Hematopoietic multipotent progenitor cell treated with erythropoietin and hydrocortisone succinate and interleukin-3 and kit ligand, for 6 days (in vitro differentiated cells): Measurements from ENCODE around the gene VAV3.

Experiments used
- DNase-seq: peaks from one replicate; pipeline ENCODE4 v3.0.0-alpha.2; 2015

Gene VAV3

DNA sequence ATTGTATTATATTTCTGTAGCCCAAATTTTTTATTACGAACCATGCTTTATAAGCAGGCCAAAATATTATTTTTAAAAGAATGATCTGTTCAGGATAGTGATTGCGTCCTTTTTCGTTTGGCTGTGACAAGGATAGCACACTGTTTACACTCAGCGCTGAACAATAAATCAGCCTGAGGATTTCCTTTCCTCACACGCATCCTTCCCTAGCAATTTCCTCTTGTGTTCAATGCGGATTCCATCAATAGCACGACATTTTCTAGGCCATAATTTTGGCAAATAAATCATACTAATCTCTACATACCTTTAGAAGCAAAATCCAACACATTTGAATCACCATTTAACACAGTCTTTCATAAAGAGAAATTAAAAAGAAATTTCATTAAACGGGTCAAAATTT, 1.6 kb upstream of the VAV3 start:
- DNase-seq, result no peak

DNA sequence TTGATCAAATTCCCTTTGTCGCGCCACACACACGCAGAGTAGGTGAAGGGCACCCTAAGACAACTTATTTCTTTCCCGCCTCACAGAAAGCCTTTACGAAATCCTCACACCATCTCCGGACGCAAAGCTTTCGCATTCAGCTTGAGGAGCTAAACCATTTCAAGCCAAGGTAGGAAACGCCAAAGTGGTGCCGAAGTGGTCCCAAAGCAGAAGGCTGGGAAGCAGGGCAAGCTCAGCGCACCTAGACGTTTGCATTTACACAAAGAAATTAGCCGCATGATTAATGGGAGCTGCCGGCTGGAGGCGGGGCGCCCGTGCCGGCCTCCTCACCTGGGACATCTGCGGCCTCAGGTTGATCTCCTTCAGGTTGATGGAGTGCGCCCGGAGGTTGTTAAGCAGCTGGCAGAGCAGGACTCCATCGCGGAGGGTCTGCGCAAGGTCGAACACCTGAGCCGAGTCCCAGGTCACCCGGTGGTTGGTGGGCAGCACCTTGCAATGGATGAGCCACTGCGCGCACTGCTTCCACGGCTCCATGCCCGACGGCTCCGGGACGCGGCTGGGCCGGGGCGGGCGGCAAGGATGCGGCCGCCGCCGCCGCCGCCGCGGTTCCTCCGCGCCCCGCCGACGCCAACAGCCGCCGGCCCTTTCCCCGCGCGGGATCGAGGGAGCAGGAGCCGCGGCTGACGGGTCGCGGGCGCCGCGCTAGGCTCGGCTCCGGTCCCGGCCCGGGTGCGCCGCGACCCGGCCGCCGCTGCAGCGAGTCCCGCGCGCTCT, 457 bp downstream of the VAV3 start:
- peak; percentile 70 for DNase-seq

DNA sequence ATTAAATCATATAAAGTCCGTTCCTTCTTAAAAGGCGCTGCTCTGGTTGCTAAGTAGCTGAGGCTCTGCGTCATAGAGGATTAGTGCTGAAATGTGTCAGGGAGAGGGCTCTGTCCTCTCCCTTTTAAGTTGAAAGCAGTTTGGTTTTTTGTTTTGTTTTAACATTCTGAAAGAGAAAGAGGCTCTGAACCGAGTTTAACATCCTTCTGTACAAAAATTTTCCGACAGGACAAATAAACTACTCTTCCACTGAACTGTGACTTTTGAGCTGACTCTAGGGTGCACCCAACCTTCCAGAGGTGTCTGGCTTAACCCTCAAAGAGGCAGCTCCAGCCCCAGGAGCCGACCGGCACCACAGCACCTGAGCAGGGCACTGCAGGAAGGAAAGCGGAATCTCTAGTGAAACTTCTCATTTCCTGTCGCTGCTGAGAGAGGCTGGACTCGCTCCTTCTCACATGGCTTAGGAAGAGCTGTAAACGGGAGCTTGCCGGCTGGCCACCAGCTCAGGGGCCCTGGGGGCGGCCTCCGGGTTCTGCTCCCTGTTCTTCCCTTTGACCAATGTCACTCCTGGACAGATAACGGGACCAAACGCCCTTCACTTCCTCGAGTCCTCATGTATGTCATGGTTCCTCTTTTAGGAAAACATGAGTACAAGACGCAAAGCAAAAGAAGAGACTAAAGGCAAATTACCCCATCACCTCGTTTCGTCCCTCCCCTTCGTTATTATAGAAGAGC, 1.2 kb downstream of the VAV3 start:
- peak; percentile 69 for DNase-seq

DNA sequence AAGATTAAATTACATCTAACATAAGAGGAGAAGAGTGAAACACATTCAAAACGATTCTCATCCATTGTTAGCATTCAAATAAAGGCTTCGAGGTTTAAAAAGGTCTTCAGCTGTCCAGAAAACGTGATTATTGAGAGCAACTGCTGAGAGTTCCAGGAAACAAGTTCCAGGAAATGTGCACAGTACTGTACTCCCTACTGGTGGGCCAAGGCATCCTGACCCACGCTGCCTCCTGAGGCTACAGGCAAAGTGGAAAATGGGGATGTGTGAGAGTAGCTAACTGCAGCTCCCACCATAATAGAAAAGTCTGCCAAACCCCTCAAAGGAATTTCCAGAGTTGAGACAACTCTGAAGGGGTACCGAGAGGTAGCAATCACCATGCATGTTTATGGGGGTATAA, 2.0 kb downstream of the VAV3 start:
- DNase-seq, result peak; percentile 63

DNA sequence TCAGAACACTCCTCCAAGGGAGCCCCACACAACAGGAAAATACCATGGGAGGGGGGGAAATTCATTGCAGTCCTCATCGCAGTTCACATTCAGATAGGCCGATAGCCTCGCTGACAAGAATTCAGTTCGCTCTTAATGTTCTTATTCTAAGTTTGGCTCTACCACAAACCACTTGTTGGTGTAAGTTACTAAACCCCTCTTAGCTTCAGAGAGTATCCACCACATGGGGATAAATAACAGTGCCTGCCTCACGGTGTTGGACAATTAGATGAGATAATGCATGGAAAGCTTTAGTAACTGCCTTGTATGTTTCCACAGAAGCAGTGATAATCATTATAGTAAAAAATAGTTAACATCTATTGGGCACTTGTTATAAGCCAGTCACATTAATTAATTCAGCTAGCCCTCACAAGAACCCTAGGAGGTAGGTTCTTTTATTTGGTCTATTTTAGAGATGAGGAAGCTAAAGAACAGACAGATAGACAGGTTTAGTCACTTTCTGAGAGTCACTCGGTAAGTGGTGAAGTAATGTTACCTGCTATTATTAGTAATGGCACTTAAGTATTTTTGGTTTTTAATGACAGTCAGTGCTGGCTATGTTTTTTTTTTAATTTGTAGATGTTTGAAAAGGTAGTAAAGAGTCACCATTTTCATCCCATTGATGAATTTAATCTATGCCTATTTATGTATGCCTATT, 10.1 kb downstream of the VAV3 start:
- DNase-seq, result no peak

DNA sequence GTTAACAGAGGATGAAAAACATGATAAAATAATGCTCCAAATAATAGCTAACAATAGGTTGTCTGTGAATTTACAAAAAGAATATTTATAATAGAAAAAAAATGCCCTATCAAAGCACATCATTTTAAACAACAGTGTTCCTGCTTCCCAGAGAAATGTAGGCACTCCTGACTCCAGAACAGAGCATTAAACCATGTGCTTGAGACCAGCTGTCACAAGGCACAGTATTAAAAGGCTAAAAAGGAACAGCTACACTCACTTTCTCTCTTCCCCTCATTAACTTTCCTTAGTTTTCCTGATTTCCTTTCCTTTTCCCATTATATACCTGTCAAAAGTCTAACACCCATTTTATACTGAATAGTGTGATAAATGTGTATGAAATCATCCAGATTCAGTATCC, 10.9 kb downstream of the VAV3 start:
- DNase-seq, result no peak

DNA sequence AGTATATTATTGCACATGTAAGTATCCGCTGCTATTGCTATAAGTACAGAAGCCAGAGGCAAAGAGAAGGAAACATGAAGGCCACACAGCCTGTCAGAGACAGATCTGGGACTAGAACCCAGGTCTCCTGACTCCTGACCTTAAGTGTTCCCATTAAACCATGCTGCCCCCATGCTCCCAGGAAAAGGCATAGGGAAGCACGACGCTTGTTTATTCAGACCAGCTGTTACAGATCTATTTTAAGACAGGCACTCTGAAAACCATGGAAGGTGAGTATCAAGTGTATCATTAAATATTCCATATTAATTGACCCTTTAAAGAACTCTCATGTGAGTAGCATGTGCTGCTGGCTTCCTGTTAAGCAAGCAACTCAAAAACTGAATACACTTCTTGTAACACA, 11.4 kb downstream of the VAV3 start:
- DNase-seq, result no peak

DNA sequence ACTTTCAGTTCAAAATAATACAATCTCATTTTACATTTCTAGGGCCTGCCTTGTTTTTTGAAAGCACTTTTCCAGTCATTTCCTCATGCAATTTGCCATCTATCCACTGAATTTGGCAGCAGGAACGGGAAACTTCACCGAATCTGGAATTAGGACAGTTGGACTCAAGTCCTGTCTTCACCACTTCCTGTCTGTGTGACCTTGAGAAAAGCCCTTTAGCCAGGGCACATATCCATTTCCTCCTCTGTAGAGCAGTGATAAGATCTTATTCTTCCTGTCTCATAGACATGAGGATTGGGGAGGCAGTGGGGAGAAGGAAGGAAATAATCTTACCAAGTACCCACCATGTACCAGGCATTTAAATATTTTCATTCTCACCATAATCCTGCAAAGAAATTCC, 12.0 kb downstream of the VAV3 start:
- no peak for DNase-seq

DNA sequence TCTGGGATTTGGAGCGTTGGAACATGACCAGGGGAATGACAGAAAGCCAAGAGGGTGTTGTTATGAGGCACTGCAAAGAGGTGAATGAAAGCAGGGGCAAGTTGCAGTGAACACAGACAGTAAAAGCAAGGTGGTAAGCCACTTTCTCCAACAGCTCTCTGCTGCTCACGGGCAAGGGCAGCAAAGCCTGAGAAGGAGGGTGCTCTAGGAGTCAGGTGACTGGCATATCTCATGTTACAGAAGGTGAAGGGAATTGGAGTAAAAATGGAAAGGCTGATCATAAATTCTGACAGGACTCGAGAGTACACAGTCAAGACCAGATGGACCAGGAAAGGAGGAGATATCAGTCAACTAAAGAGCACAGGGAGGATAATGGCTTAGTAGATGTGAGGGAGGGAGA, 14.5 kb downstream of the VAV3 start:
- peak; percentile 83 for DNase-seq

DNA sequence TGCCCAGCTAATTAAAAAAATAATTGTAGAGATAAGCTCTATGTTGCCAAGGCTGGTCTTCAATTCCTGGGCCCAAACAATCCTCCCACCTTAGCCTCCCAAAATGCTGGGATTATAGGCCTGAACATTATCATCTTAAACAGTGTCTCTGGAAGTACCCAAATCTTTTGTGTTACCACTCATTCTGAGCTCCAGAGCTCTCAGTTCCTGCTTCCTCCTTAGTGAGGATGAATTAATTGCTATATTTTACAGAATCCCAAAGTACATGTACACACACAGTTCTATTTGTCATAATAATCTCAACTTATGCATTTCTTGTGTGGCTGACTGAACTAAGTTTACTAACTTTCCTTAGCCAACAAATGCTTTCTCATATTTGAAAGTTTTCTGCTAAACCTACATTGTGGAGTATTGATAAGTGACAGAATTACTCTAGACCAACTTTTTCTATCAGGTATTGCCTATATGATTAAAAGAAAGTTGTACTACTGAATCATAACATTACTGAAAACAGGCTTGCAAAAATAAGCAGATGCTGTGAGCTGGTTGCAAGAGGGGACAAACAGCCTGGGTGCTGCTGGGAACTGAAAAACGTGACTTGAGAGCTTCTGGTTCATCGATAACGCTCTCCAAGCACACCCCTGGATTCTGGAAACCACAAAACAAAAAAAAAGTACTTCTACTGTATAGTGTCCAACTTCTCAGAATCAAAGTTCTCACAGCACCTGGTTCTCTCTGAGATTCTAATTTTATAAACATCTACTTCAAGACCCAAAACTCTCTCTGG, 15.3 kb downstream of the VAV3 start:
- peak; percentile 71 for DNase-seq

DNA sequence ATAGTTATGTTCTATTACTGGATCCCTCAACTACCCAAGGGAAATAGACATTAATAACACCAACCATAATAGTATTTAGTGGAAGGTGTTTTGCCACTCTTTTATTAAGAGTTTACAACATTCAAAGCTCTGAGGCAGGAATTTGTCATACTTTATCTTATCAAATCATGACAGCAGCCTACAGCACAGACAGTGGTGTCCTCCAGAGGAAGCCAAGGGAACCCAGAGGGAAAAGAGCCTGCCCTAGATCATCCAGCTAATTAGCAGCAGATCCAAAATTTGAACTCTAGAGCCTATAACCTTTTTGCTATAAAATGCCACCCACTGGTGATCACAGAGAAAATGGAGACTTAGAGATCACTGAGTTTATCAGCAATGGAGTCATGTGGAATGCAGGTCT, 18.2 kb downstream of the VAV3 start:
- DNase-seq, result peak; percentile 76

DNA sequence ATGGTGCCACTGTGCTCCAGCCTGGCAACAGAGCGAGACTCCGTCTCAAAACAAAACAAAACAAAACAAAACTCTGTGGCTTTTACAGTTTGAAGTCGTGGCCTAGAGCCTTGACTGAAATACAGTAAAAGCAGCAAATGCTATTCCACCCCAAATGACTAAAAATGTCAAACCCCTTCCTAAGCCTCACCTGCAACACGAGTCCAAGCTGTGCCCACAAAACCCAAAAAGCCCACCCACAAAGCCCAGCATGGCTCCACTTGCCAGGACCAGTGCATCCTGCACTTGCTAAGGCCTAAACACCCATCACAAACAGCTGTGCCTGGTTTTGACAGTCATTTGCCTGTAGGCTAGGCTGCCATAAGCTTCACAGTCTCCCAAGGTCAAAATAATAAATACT, 21.3 kb downstream of the VAV3 start:
- no peak for DNase-seq

DNA sequence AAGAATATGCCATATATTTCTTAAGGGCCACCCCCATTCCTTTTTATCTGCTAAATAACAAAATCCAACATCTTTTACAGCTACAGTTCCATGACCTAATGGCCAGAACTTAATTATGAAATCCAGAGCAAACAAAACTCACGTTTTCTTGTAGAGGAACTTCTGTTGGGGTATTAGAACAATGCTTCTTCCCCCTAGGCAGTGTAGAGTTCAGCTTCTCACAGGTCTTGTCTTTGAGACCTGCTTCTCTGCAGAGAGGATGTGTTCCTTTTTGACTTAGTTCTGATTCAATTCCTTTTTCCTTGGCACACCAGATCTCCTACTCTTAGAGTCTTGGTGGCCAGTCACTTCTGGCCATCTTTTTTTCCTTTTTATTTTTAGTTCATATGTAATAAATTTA, 22.2 kb downstream of the VAV3 start:
- peak; percentile 26 for DNase-seq

DNA sequence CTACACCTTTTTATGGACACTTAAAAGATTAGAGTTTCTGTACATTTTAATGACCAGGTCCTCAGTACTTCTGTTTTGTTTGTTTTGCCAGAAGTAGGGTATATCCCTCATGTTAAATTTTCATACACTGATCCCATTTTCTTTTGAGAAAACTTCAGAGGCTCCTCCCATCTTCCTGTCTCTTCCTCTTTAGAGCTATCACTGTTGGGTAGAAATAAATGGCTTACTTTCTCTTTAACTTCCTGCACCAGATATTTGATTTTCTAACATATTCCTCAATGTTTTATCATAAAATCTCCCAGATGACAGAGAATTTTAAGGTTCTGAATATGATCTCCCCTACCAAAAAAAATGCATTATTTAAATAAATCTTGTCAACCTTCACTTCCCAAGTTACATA, 23.4 kb downstream of the VAV3 start:
- peak; percentile 36 for DNase-seq

DNA sequence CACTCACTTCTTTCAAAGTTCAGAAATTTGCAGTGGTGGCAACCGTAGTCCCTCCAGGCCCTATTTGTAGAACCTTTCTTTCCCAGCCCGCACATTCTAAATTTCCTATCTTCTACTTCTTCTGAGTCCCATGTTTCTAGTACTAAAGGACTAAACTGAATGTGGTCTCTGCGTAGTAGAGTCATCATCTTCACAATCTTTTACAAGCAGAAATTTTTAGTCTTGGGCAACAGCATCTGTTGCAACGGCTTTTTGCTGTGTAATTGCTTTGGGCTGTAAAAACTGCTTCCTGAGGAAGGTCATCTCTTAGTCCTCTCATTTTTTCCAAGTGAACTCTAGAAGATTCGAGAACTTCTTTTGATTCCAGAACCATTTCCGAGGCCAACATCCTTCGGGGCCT, 23.9 kb downstream of the VAV3 start:
- peak; percentile 82 for DNase-seq

DNA sequence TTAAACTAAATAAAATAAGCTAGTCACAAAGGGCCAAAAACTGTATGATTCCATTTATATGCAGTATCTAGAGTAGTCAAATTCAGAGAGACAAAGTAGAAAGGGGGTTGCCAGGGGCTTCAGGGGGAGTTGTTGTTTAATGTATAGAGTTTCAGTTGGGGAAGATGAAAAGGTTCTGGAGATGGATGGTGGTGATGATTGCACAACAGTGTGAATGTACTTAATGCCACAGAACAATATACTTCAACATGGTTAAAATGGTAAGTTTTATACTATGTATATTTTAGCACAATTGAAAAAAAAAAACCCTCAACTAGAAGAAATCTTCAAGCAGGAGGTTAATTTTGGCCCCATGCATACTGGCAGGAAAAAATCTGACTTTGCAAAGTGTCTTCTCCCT, 24.3 kb downstream of the VAV3 start:
- no peak for DNase-seq

DNA sequence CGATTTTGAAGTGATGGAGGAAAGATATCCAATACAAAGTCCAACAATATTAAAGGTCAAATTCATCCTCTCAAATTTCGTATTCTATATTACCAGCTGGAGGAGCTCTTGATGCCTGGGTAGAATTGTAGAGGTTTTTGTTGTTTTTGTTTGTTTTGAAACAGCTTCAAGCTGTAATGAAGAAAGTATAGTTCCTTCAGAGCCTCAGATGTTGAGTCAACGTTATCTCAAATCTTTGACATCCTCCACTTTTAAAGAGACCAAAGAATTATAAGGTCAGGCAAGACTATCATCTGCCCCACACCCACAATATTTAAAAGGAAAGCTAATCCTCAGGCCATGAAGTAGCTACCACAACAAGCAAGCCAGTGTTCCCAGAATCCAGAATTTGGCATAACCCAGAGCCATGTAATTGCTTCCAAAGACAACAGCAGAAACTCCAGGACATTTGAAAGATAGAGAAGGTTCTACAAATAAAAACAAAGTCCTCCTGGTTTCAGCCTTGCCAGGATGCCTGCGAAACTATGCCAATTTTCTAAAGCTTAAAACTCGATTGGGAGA, 24.9 kb downstream of the VAV3 start:
- peak; percentile 37 for DNase-seq

DNA sequence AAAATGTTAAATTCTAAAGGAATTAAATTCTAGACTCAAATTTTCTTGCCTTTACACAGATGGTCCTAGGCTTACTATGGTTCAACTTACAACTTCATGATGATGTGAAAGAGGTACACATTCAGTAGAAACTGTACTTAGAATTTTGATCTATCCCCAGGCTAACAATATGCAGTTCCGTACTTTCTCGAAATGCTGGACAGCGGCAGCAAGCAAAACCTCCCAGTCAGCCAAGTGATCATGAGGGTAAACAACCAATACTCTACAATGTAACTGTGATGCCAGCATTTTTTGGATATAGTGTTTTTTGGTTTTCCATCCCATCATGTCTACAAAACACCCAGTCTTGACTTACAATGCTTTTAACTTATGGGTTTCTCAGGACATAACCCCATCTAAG, 25.7 kb downstream of the VAV3 start:
- no peak for DNase-seq

DNA sequence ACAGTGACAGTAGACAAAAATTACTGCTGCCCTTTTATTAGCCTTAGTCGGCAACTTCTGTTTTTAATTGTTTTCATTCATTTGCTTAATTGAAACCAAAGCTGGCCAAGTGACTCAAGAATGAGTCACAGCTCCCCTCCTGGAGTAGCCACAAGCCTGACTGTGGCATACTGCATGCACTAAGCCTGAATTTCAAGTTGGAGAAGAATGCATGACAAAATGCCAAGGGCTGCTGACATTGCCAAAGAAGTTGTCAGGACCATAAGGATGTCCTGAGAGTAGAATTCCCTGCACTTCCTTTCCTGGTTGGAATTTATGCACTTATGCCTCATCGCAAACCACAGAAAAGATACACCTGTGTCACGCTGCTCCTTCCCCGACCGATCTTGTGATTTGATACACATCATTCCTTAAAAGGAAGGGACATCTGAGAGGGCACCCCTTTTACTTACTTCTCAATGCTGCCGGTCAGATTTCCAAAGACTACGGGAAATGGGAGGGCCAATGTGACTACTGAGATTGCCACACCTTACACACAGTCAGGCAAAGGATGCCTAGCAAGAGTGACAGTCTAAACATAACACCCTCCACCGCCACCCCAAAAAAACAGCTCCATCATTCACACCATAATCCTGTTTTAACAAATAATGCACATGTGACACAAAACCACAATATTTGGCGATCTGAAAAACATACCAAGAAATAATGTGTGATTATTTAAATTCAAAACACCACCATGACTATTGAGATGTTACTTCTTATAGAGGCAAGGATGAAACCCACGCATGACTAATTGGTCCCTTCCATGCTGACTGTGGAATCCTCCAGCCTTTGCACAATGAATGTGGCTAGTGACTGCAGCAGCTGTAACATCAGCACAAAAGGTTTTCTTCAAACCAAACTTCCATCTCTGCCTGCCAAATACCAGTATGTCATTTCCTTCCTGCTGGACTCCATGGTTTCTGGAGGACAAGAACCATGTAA, 28.2 kb downstream of the VAV3 start:
- DNase-seq, result peak; percentile 75

DNA sequence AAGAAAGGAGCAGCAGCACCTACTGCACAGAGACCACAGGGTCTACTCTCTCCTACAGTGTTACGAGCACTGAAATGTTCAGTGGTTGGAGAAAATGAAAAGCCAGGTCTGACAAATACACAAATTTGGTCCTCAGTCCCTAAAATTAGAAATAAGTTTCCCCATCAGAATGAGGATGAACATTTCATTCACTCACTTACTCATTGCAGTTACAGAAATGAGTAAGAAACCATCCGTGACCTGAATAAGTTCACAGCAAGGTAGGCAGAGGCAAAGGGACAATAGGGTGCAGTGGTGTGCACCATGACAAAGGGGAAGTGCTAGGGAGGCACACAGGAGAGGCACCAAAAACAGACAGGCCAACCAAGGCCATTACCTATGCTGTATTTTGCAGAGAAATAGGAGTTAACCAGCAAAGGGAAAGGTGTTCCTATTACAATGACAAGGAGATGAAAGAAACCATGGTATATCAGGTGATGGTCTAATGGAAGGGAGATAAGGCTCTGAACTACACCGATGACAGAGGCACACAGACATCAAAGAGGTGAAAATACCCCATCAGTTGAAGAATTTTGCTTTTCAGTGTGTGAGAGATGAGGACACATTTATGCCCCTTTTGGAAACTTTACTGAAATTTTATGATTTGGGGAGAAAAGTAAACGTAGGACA, 29.4 kb downstream of the VAV3 start:
- no peak for DNase-seq

DNA sequence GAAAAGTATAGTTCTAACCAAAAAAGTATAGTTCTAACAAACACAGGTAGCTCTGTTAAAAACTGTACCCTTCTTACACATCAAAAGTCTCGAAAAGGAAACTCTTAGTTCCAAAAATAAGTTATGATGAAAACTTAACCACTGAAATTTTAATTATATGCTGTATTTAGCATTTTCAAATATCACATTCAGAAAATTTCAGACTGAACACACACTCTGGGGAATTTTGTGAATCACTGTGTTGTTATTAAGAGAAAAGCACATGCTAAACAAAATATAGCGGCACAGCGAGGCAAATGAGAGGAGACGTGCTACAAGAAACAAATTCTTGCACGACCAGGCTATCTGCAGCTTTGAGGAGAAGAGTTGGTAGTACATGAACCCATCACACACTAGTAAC, 30.4 kb downstream of the VAV3 start:
- DNase-seq, result no peak
